Measurements from ENCODE around the gene CSF3. TPM values are rescaled to one million over a fixed set of nuclear protein-coding genes. Genes with fewer than 3 reads are reported as not detected.

CSF3 gene
- total and polyA plus RNA-seq, 4 donors = not detected

GRCh38 chr17:40017422-40018080 lies 2.3 kb downstream of the CSF3 start:
- WGBS = 66% methylated on average over 15 of the region's 15 CpGs
- no peak overlapping the region for H3K9ac ChIP-seq (ENCODE audit: low read depth in 1 of 2, low read length in 2 of 2)
- H3K9me3 ChIP-seq (ENCODE audit: control insufficient read depth in 4 of 4, low read length in 3 of 4) = no peaks in the 10 kb centered on the region
- DNase-seq (ENCODE audit: low spot score) = no peak
- peaks cover 0 to 17% (median 7%) of the 10 kb centered on the region in 4 donors for H3K36me3 ChIP-seq (ENCODE audit: control insufficient read depth in 4 of 4, insufficient read depth in 3 of 4, low read depth in 1 of 4, low read length in 3 of 4)
- H3K4me3 ChIP-seq (ENCODE audit: low read depth in 1 of 3, low read length in 3 of 3) = no peak overlapping the region
- peaks cover 0 to 9% (median 0%) of the 10 kb centered on the region in 4 donors for H3K4me1 ChIP-seq (ENCODE audit: control insufficient read depth in 4 of 4, insufficient read depth in 4 of 4, low read length in 3 of 4)
- TF ChIP-seq YY1 (IDR thresholded peaks at IDR 0.05) = no peak
- no peaks in the 10 kb centered on the region for H3K27me3 ChIP-seq (ENCODE audit: control insufficient read depth in 4 of 4, insufficient read depth in 4 of 4, low read length in 3 of 4)
- H3K27ac ChIP-seq (ENCODE audit: low read depth in 1 of 2, low read length in 2 of 2) = no peak overlapping the region

GRCh38 chr17:40018211-40019121 lies 3.2 kb downstream of the CSF3 start:
- Histone ChIP-seq H3K36me3 (ENCODE audit: control insufficient read depth in 4 of 4, insufficient read depth in 3 of 4, low read depth in 1 of 4, low read length in 3 of 4) (peaks cover 0 to 23% (median 11%) of the 10 kb centered on the region in 4 donors), H3K9ac (ENCODE audit: low read depth in 1 of 2, low read length in 2 of 2) (no peak overlapping the region), H3K27ac (ENCODE audit: low read depth in 1 of 2, low read length in 2 of 2) (no peak overlapping the region), H3K27me3 (ENCODE audit: control insufficient read depth in 4 of 4, insufficient read depth in 4 of 4, low read length in 3 of 4) (no peaks in the 10 kb centered on the region), H3K4me1 (ENCODE audit: control insufficient read depth in 4 of 4, insufficient read depth in 4 of 4, low read length in 3 of 4) (peaks cover 0 to 9% (median 0%) of the 10 kb centered on the region in 4 donors), H3K9me3 (ENCODE audit: control insufficient read depth in 4 of 4, low read length in 3 of 4) (no peaks in the 10 kb centered on the region), H3K4me3 (ENCODE audit: low read depth in 1 of 3, low read length in 3 of 3) (no peak overlapping the region)
- DNase-seq (ENCODE audit: low spot score) = no peak
- 65% methylated on average over 15 of the region's 15 CpGs for WGBS
- TF ChIP-seq REST (IDR thresholded peaks at IDR 0.05) = no peak
- TF ChIP-seq CTCF (IDR thresholded peaks at IDR 0.05; ENCODE audit: low read depth, low read length, missing input control) = no peak
- no peak for TF ChIP-seq GABPA (IDR thresholded peaks at IDR 0.05 in 1 of 2, conservative IDR thresholded peaks at IDR 0.05 in 1 of 2)
- TF ChIP-seq YY1 (IDR thresholded peaks at IDR 0.05) = no peak
- no peak for TF ChIP-seq JUND (IDR thresholded peaks at IDR 0.05)
- no peak for TF ChIP-seq RXRA (IDR thresholded peaks at IDR 0.05)
- no peak for TF ChIP-seq NR2F2 (IDR thresholded peaks at IDR 0.05)
- TF ChIP-seq ATF3 (IDR thresholded peaks at IDR 0.05) = no peak

Measured in liver (tissue), 9 donors.